Activated CD4-positive, alpha-beta memory T cell treated with anti-CD3 and anti-CD28 coated beads for 36 hours (primary cell): ENCODE data around the gene CREB3L2. TPM values are rescaled to one million over a fixed set of nuclear protein-coding genes. Genes with fewer than 3 reads are reported as not detected.
"Not testable (repeated sequence)": the region's sequence is repeated elsewhere in the genome, so short reads cannot be mapped to it uniquely, and the experiment has no call there.

ENCODE experiments used
- CTCF ChIA-PET: fragments of 350-600 bp; sonication (Branson Sonifier 250); formaldehyde crosslinking; loops from one replicate; lab custom pipeline; 2021; ENCODE audit warnings: antibody characterized with exemption, inconsistent platforms; lab: Charles Lee
- POLR2A ChIA-PET: fragments of 350-600 bp; sonication (Branson Sonifier 250); formaldehyde crosslinking; loops from one replicate; lab custom pipeline; 2021; ENCODE audit warnings: antibody characterized with exemption; lab: Charles Lee
- DNase-seq: peaks from one replicate; pipeline ENCODE4 v3.0.0-alpha.2; 2020
- H3K27ac Mint-ChIP-seq: one replicate; pipeline ENCODE4 v1.8.0; 2021; ENCODE audit warnings: mixed read lengths
- H3K27me3 Mint-ChIP-seq: one replicate; pipeline ENCODE4 v1.8.0; 2021; ENCODE audit warnings: mixed read lengths
- H3K36me3 Mint-ChIP-seq: one replicate; pipeline ENCODE4 v1.8.0; 2021; ENCODE audit warnings: mixed read lengths
- H3K4me1 Mint-ChIP-seq: one replicate; pipeline ENCODE4 v1.8.0; 2021; ENCODE audit warnings: low read depth, mixed read lengths
- H3K4me3 Mint-ChIP-seq: one replicate; pipeline ENCODE4 v1.8.0; 2021; ENCODE audit warnings: mild to moderate bottlenecking, mixed read lengths
- H3K9me3 Mint-ChIP-seq: one replicate; pipeline ENCODE4 v1.8.0; 2021; ENCODE audit warnings: mixed read lengths
- intact Hi-C: fragments of 100-400 bp; cut with micrococcal nuclease; formaldehyde crosslinking; loops from one replicate; pipeline ENCODE4 v1.15.1; 2023
- total RNA-seq, 2 experiments: library from RNA; stranded (reverse); gene quantifications; one replicate each; pipeline ENCODE4 v1.2.3, GENCODE V29; 2021

Gene CREB3L2
- total RNA-seq, 2 experiments from 2014 or later, result 36.1 to 39.4 TPM

DNA sequence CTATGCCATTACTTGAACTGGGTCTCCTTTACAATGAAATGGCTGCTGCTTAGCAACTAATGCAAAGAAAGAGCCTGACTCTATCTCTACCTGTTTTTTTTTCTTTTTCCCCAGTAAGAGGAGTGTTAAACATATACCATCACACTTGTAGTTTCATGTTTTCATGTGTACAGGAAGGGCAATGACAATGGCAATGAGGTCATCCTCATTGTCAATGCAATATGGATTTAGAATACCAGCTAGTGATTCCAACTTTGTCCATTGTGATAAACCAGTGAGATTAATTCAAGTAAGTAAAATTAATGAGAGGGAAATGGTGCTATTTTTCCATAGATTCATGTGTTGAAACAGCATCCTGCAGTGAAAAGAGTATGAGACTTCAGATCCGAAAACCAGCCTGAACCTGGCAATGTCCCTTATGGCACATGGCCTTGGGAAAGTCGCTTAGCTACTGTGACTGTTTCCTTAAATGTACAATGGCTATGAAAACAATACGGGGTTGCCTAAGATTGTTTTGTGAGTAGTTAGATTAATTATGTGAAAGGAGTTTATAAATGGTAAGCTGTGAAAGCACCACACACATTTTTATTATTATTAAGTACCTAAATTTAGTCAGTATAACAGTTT lies 166.3 kb downstream of the CREB3L2 start:
- CTCF ChIA-PET, result interaction anchor here (0.6 kb wide), 1 partner anchor 518 kb away, joined by 3 read pairs; no protein-coding TSS in a partner anchor
- Mint-ChIP-seq H3K4me3 (no peak overlapping the region), H3K27ac (no peak overlapping the region), H3K9me3 (peaks cover 25% of the 10 kb centered on the region), H3K36me3 (no peaks in the 10 kb centered on the region), H3K27me3 (peaks cover 17% of the 10 kb centered on the region), H3K4me1 (no peaks in the 10 kb centered on the region)
- intact Hi-C loops, result no loop called here
- DNase-seq, result no peak
- POLR2A ChIA-PET, result no interaction called here

DNA sequence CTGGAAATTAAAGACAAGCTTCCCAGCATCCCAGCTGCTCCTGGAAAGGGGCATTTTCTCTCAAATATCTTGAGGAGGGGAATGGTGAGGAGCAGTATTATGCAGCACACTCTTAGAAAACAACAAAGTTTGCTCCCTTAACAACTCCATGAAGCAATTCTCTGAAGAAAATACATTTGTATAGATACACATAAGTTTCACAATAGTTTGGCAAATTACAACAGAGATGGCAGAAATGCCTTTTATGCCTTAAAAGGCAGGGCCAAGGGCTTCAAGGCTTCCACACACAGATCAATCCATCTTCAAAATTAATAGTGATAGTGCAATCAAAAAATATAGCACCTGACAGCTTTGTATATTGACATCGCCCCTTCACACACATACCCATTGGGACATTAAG lies 167.3 kb downstream of the CREB3L2 start:
- DNase-seq, result no peak
- no peak overlapping the region for H3K4me3 Mint-ChIP-seq
- H3K27ac Mint-ChIP-seq, result no peak overlapping the region
- ChIA-PET CTCF (no interaction called here), POLR2A (interaction anchor here (1.1 kb wide), 1 partner anchor 12 kb away, joined by 3 read pairs; the partner anchor contains the start of gene DGKI)
- H3K27me3 Mint-ChIP-seq, result peaks cover 11% of the 10 kb centered on the region
- no peaks in the 10 kb centered on the region for H3K36me3 Mint-ChIP-seq
- H3K9me3 Mint-ChIP-seq, result peaks cover 25% of the 10 kb centered on the region
- intact Hi-C loops, result no loop called here
- no peaks in the 10 kb centered on the region for H3K4me1 Mint-ChIP-seq

DNA sequence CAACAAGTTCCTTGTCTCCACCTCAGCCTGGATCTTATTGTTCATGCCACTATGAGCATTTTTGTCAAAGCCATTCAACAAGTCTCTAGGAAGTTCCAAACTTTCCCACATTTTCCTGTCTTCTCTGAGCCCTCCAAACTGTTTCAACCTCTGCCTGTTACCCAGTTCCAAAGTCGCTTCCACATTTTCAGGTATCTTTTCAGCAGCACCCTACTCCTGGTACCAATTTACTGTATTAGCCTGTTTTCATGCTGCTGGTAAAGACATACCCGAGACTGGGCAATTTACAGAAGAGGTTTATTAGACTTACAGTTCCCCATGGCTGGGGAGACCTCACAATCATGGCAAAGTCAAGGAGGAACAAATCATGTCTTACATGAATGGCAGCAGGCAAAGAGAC lies 168.9 kb downstream of the CREB3L2 start:
- H3K4me1 Mint-ChIP-seq, H3K4me3 Mint-ChIP-seq, DNase-seq, H3K36me3 Mint-ChIP-seq, intact Hi-C loops, H3K27ac Mint-ChIP-seq, H3K27me3 Mint-ChIP-seq, CTCF ChIA-PET: not testable (repeated sequence)
- POLR2A ChIA-PET, result interaction anchor here (0.5 kb wide), 1 partner anchor 10 kb away, joined by 3 read pairs; no protein-coding TSS in a partner anchor
- peaks cover 25% of the 10 kb centered on the region for H3K9me3 Mint-ChIP-seq

DNA sequence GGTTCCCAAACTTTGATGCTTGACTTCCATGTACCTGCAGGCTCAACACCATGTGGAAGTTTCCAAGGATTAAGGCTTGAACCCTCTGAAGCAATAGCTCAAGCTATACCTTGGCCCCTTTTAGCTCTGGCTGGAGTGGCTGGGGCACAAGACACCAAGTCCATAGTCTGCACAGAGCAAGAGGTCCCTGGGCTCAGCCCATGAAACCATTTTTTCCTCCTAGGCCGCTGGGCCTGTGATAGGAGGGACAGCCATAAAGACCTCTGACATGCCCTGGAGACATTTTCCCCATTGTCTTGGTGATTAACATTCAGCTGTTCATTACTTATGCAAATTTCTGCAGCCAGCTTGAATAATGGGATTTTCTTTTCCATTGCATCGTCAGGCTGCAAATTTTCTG lies 169.5 kb downstream of the CREB3L2 start:
- H3K27ac Mint-ChIP-seq, result no peak overlapping the region
- no peaks in the 10 kb centered on the region for H3K36me3 Mint-ChIP-seq
- peaks cover 7% of the 10 kb centered on the region for H3K27me3 Mint-ChIP-seq
- ChIA-PET POLR2A (no interaction called here), CTCF (no interaction called here)
- no peak overlapping the region for H3K4me3 Mint-ChIP-seq
- intact Hi-C loops, result no loop called here
- no peaks in the 10 kb centered on the region for H3K4me1 Mint-ChIP-seq
- DNase-seq, result no peak
- H3K9me3 Mint-ChIP-seq, result peaks cover 25% of the 10 kb centered on the region

DNA sequence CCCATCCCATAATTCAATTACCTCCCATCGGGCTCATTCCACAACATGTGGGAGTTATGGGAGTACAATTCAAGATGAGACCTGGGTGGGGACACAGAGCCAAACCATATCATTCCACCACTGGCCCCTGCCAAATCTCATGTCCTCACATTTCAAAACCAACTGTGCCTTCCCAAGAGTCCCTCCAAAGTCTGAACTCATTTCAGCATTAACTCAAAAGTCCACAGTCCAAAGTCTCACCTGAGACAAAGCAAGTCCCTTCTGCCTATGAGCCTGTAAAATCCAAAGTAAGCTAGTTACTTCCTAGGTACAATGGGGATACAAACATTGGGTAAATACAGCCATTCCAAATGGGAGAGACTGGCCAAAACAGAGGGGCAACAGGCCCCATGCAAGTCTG lies 170.3 kb downstream of the CREB3L2 start:
- H3K36me3 Mint-ChIP-seq, intact Hi-C loops, H3K4me1 Mint-ChIP-seq, H3K4me3 Mint-ChIP-seq, DNase-seq, CTCF ChIA-PET, H3K27ac Mint-ChIP-seq, POLR2A ChIA-PET: not testable (repeated sequence)
- H3K27me3 Mint-ChIP-seq, result peaks cover 10% of the 10 kb centered on the region
- peaks cover 25% of the 10 kb centered on the region for H3K9me3 Mint-ChIP-seq

DNA sequence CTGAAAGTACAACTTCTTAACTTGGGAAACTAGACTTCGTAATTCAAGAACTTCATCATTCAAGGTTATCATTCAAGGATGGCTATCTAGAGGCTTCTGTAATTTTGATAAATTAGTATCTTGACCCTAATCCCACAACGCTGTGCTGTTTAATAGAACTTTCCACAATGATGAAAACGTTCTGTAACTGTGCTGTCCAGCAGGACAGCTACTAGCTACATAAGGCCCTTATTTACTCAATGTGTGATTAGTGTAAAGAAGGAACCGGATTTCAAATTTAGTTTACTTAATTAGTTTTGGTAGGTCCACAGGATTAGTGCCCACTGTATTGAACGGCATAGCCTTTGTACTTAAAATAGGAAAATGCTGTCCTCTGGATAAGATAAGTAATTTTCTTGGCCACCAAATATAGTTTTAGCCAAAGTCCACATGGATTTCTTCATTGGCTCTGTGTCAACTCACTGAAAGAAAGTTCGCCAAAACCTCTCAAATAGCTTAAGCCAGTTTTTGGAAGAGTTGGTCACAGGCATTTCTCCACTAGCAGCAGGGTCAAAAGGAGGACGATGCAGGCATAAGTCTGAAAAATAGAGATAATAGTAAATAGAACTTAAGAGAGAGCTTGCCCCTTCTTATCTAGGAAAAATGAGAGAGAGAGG lies 172.4 kb downstream of the CREB3L2 start:
- no peak for DNase-seq
- intact Hi-C loops, result no loop called here

DNA sequence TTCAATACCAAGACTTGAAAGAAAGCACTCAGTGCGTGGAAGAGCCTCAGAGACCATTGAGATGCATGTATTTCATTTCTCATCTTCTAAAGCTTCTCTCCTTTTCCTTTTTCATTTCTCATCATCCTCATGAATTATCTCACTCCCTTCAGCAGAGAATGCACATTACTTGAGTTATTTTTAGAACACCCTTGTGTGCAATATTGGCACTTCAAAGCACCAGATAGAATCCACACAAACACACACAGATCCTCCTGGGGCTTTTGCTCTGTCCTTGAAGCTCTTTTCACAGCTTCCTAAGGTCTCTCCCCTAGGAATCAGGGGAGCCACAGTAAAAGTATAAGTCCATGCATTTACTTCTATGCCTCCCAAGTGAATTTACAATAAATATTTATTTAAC lies 173.4 kb downstream of the CREB3L2 start:
- no peak for DNase-seq

More for the DNA sequence above, 172.4 kb downstream of the CREB3L2 start:
- Mint-ChIP-seq H3K36me3 (no peaks in the 10 kb centered on the region), H3K27me3 (peaks cover 7% of the 10 kb centered on the region), H3K4me3 (no peak overlapping the region), H3K27ac (no peak overlapping the region), H3K9me3 (peaks cover 25% of the 10 kb centered on the region), H3K4me1 (no peaks in the 10 kb centered on the region)
- POLR2A ChIA-PET, result no interaction called here
- CTCF ChIA-PET, result interaction anchor here (0.9 kb wide), 1 partner anchor 173 kb away, joined by 3 read pairs; no protein-coding TSS in a partner anchor

DNA sequence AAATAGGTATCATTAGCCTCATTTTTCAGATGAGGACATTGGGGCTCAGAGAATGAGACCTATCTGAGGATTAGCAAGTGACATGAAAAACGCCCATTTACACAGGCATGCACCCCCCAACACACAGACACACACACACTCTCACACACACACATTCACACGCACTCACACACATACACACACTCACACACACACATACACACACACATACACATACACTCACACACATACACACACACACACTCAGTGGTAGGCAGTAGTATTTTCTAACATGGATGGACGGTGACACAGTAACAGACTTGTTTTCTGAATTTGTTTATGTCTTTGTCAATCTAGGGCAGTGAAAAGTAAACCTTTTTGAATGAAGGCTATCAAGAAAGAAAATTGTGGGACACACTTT lies 176.4 kb downstream of the CREB3L2 start:
- peaks cover 7% of the 10 kb centered on the region for H3K27me3 Mint-ChIP-seq

More for the DNA sequence above, 173.4 kb downstream of the CREB3L2 start:
- ChIA-PET POLR2A (no interaction called here), CTCF (no interaction called here)
- Mint-ChIP-seq H3K27ac (no peak overlapping the region), H3K4me1 (no peaks in the 10 kb centered on the region), H3K9me3 (peaks cover 22% of the 10 kb centered on the region), H3K4me3 (no peak overlapping the region), H3K36me3 (no peaks in the 10 kb centered on the region), H3K27me3 (peaks cover 7% of the 10 kb centered on the region)
- intact Hi-C loops, result no loop called here

More for the DNA sequence above, 176.4 kb downstream of the CREB3L2 start:
- no peak for DNase-seq
- Mint-ChIP-seq H3K4me3 (no peak overlapping the region), H3K9me3 (no peaks in the 10 kb centered on the region), H3K36me3 (no peaks in the 10 kb centered on the region), H3K27ac (no peak overlapping the region), H3K4me1 (no peaks in the 10 kb centered on the region)
- CTCF ChIA-PET, result no interaction called here
- POLR2A ChIA-PET, result no interaction called here
- intact Hi-C loops, result no loop called here

Other genes with a start within 250 kb of the CREB3L2 start
- gene DGKI, start 155.1 kb downstream of the CREB3L2 start, total RNA-seq, result 1 to 10 TPM; 5.4 to 7.0 TPM
- not detected for gene AKR1D1, start 74.4 kb upstream of the CREB3L2 start, total RNA-seq